Peyer's patch (tissue), 4 donors: Measurements from ENCODE around the gene GID8. TPM values are rescaled to one million over a fixed set of nuclear protein-coding genes. Genes with fewer than 3 reads are reported as not detected.

Source experiments
- DNase-seq, 3 donors: peaks; one replicate each; pipeline ENCODE4 v3.0.0-alpha.2; 2017 to 2019
- H3K27ac ChIP-seq, 4 donors: fragments of 200-600 bp; sonication (generic); one replicate each; pipeline ENCODE4 v1.5.1; 2016 to 2019
- H3K27me3 ChIP-seq, 2 donors: fragments of 200-600 bp; sonication (generic); one replicate each; pipeline ENCODE4 v1.5.1; 2019
- H3K36me3 ChIP-seq, 3 donors: fragments of 200-600 bp; sonication (generic); one replicate each; pipeline ENCODE4 v1.5.1; 2016 to 2019
- H3K4me1 ChIP-seq, 4 donors: fragments of 200-600 bp; sonication (generic); one replicate each; pipeline ENCODE4 v1.5.1; 2016 to 2019
- H3K4me3 ChIP-seq, 4 donors: fragments of 200-600 bp; sonication (generic); 1 replicate in 3 of 4; 2 replicates in 1 of 4; pipeline ENCODE4 v1.5.1; 2016 to 2019; ENCODE audit warnings: mild to moderate bottlenecking in 1 of 4
- H3K9me3 ChIP-seq, 4 donors: fragments of 200-600 bp; sonication (generic); one replicate each; pipeline ENCODE4 v1.5.1; 2016 to 2019; ENCODE audit warnings: mild to moderate bottlenecking in 1 of 4
- POLR2A ChIP-seq, 2 donors: fragments of 450-650 bp; IDR thresholded peaks; one replicate each; pipeline ENCODE4 v1.5.1; 2017; ENCODE audit warnings: antibody characterized with exemption in 2 of 2, mild to moderate bottlenecking in 2 of 2, moderate library complexity in 2 of 2
- total RNA-seq, 4 donors: library from RNA; depleted of rRNA; stranded (reverse); fragments of >200 nt; gene quantifications; one replicate each; pipeline ENCODE4 v1.1.0, GENCODE V29; 2016
- TF ChIP-seq, protein P1 (sequence below), 6 experiments: fragments of 450-650 bp in 4 of 6; fragments of 200-600 bp in 2 of 6; sonication (generic) in 1 of 6; IDR thresholded peaks; one replicate each; pipeline ENCODE4 v1.5.1; 2017 to 2019; ENCODE audit warnings: antibody characterized with exemption in 6 of 6, mild to moderate bottlenecking in 3 of 6, moderate library complexity in 1 of 6

GID8 gene
- total RNA-seq, 4 donors from 2014 or later = 22.3 to 26.5 (median 24.0) TPM

DNA sequence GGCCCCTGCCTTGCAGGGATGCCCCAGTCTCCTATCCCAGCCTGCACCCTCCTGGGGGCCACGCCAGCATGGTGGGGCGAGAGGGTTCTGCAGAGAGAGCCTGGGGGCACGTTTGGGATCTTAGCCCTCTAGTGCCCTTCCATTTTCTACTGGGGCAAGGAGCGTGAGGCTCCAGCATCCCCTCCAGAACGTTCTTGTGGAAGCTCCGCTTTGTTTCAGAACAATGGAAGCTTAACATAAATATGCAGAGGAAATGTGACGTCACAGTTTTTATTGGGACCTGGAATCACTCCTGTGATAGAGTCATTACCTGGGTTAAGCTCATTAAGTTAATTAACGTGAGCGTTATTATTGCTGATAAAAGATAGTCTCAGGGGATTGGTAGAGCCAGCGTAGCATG lies 49.2 kb downstream of the GID8 start:
- Histone ChIP-seq H3K27me3 (no peaks in the 10 kb centered on the region), H3K4me3 (no peak overlapping the region), H3K4me1 (no peaks in the 10 kb centered on the region), H3K36me3 (no peaks in the 10 kb centered on the region), H3K27ac (no peak overlapping the region), H3K9me3 (no peaks in the 10 kb centered on the region)
- no peak for DNase-seq
- TF ChIP-seq, protein P1, sequence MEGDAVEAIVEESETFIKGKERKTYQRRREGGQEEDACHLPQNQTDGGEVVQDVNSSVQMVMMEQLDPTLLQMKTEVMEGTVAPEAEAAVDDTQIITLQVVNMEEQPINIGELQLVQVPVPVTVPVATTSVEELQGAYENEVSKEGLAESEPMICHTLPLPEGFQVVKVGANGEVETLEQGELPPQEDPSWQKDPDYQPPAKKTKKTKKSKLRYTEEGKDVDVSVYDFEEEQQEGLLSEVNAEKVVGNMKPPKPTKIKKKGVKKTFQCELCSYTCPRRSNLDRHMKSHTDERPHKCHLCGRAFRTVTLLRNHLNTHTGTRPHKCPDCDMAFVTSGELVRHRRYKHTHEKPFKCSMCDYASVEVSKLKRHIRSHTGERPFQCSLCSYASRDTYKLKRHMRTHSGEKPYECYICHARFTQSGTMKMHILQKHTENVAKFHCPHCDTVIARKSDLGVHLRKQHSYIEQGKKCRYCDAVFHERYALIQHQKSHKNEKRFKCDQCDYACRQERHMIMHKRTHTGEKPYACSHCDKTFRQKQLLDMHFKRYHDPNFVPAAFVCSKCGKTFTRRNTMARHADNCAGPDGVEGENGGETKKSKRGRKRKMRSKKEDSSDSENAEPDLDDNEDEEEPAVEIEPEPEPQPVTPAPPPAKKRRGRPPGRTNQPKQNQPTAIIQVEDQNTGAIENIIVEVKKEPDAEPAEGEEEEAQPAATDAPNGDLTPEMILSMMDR (IDR thresholded peaks at IDR 0.05) = no peak
- no peak for TF ChIP-seq POLR2A (IDR thresholded peaks at IDR 0.05)

GRCh38 chr20:62989201-62989601 lies 51.3 kb downstream of the GID8 start:
- no peaks in the 10 kb centered on the region for H3K36me3 ChIP-seq
- H3K27ac ChIP-seq = no peak overlapping the region
- H3K4me1 ChIP-seq = no peaks in the 10 kb centered on the region
- H3K27me3 ChIP-seq = no peaks in the 10 kb centered on the region
- peak overlapping the region in 1 of 4 donors; percentile 21 for H3K4me3 ChIP-seq
- TF ChIP-seq POLR2A (IDR thresholded peaks at IDR 0.05) = no peak
- TF ChIP-seq, protein P1 (IDR thresholded peaks at IDR 0.05) = no peak
- no peaks in the 10 kb centered on the region for H3K9me3 ChIP-seq
- no peak for DNase-seq

DNA sequence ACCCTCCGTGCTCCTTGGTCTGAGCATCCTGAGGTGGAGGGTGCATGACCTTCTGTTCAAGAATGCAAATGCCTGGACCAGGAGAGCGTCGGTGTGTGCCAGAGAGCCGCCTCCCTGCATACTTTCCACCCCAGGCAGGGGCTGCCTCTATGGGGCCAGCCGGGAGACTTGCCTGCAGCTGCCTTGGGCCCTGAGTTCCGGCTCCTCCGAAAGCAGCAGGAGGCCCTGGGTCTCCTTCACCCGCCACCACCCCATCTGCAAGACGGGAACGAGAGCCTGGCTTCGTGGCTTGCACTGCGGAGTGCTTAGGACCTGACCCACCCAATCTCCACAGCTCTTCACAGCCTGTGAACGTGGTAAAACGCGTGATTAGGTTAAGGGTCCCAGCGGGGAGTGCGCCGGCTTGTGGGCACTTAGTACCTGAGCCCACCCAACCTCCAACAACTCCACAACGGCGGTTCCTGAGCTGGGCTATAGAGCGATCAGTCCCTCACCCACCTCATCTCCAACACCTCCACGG lies 52.4 kb downstream of the GID8 start:
- H3K27ac ChIP-seq = no peak overlapping the region
- no peaks in the 10 kb centered on the region for H3K9me3 ChIP-seq
- DNase-seq = no peak
- H3K4me3 ChIP-seq = no peak overlapping the region
- H3K4me1 ChIP-seq = no peaks in the 10 kb centered on the region
- no peaks in the 10 kb centered on the region for H3K27me3 ChIP-seq
- H3K36me3 ChIP-seq = no peaks in the 10 kb centered on the region
- no peak for TF ChIP-seq POLR2A (IDR thresholded peaks at IDR 0.05)
- TF ChIP-seq, protein P1 (IDR thresholded peaks at IDR 0.05) = no peak

DNA sequence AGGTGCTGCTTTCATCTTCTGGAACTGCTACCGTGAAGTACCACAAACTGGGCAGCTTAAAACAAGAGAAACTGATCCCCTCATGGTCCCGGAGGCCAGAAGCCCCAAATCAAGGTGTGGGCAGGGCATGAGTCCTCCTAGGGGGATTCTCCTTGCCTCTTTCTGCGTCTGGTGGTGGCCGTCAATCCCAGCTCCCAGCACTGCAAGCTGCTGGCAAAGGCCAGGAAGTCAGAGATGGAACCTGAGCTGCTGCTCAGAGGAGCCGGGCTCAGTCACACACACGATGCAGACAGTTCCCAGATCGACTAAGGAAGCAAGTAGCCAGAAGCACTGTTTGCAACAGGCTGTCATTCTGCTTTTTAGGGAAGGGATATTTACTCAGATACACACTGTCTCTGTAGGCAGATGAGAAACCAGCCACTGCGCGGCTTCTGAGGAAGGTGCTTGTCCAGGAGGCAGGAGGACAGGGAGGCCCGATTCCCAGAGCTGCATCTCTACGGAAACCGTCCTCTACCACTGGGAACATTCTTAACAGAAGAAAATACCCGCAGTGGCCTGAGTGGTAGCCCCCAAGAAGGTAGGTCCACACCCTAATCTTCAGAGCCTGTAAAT lies 53.4 kb downstream of the GID8 start:
- no peak for DNase-seq
- Histone ChIP-seq H3K4me3 (no peak overlapping the region), H3K27ac (no peak overlapping the region), H3K36me3 (no peaks in the 10 kb centered on the region), H3K9me3 (no peaks in the 10 kb centered on the region), H3K27me3 (no peaks in the 10 kb centered on the region), H3K4me1 (no peaks in the 10 kb centered on the region)
- no peak for TF ChIP-seq POLR2A (IDR thresholded peaks at IDR 0.05)
- TF ChIP-seq, protein P1 (IDR thresholded peaks at IDR 0.05) = no peak

GRCh38 chr20:62991863-62992262 lies 53.9 kb downstream of the GID8 start:
- H3K4me1 ChIP-seq = no peaks in the 10 kb centered on the region
- TF ChIP-seq POLR2A (IDR thresholded peaks at IDR 0.05) = no peak
- TF ChIP-seq, protein P1 (IDR thresholded peaks at IDR 0.05) = no peak
- DNase-seq = no peak
- no peaks in the 10 kb centered on the region for H3K36me3 ChIP-seq
- H3K4me3 ChIP-seq = no peak overlapping the region
- no peak overlapping the region for H3K27ac ChIP-seq
- no peaks in the 10 kb centered on the region for H3K27me3 ChIP-seq
- H3K9me3 ChIP-seq = no peaks in the 10 kb centered on the region
